ENCODE data around the gene MLXIP. TPM values are rescaled to one million over a fixed set of nuclear protein-coding genes. Genes with fewer than 3 reads are reported as not detected.

Gene MLXIP
- 10 to 100 TPM; 13.1 to 57.7 TPM for total RNA-seq

- H3K27ac ChIP-seq, result peak within 1 kb of the TSS; percentile 69 to 73
- no peaks in the 10 kb centered on the region for H3K9me3 ChIP-seq
- no peaks in the 10 kb centered on the region for H3K36me3 ChIP-seq
- H3K4me3 ChIP-seq, result peak within 1 kb of the TSS; percentile 53 to 58
- intact Hi-C loops (cut with DNase I), result no loop called here
- DNase-seq (ENCODE audit: low spot score), result peak; percentile 92
- TF ChIP-seq POLR2AphosphoS5 (IDR thresholded peaks at IDR 0.05), result peak; percentile 45
- TF ChIP-seq POLR2A (IDR thresholded peaks at IDR 0.05), result peak; percentile 75
- TF ChIP-seq CTCF (IDR thresholded peaks at IDR 0.05), result peak in 2 of 4 experiments; percentile 3 to 16
- 1% methylated on average over 45 of the region's 113 CpGs for WGBS
- no peaks in the 10 kb centered on the region for H3K4me1 ChIP-seq (replicated peaks)
- no peaks in the 10 kb centered on the region for H3K27me3 ChIP-seq (replicated peaks; ENCODE audit: insufficient read depth)
Measured at GRCh38 chr12:122078141-122079032, at the start of gene MLXIP. Gene MLXIP, plus strand, starts transcription at chr12:122078756. Its CDS starts 98 bp downstream, at chr12:122078854.

GRCh38 chr12:122028905-122029560 lies 49.5 kb upstream of the MLXIP start:
- WGBS, result 90% methylated on average over 19 of the region's 23 CpGs
- H3K4me3 ChIP-seq, result no peak overlapping the region
- H3K9me3 ChIP-seq, result no peaks in the 10 kb centered on the region
- H3K36me3 ChIP-seq, result no peaks in the 10 kb centered on the region
- H3K4me1 ChIP-seq (replicated peaks), result no peaks in the 10 kb centered on the region
- DNase-seq (ENCODE audit: low spot score), result no peak
- intact Hi-C loops (cut with DNase I), result no loop called here
- H3K27me3 ChIP-seq (replicated peaks; ENCODE audit: insufficient read depth), result no peaks in the 10 kb centered on the region
- TF ChIP-seq CTCF (IDR thresholded peaks at IDR 0.05), result no peak
- no peak for TF ChIP-seq POLR2AphosphoS5 (IDR thresholded peaks at IDR 0.05)
- no peak for TF ChIP-seq POLR2A (IDR thresholded peaks at IDR 0.05)
- no peak overlapping the region for H3K27ac ChIP-seq

- Histone ChIP-seq H3K27ac (no peak overlapping the region), H3K4me3 (no peak overlapping the region), H3K4me1 (replicated peaks) (no peaks in the 10 kb centered on the region), H3K36me3 (no peaks in the 10 kb centered on the region), H3K27me3 (replicated peaks; ENCODE audit: insufficient read depth) (no peaks in the 10 kb centered on the region), H3K9me3 (no peaks in the 10 kb centered on the region)
- no peak for TF ChIP-seq POLR2A (IDR thresholded peaks at IDR 0.05)
- no peak for TF ChIP-seq CTCF (IDR thresholded peaks at IDR 0.05)
- TF ChIP-seq POLR2AphosphoS5 (IDR thresholded peaks at IDR 0.05), result no peak
- WGBS, result 63% methylated on average over 27 of the region's 28 CpGs
- no peak for DNase-seq (ENCODE audit: low spot score)
- intact Hi-C loops (cut with DNase I), result no loop called here
Measured at GRCh38 chr12:122029620-122030423, 48.7 kb upstream of the MLXIP start.

- Histone ChIP-seq H3K9me3 (no peaks in the 10 kb centered on the region), H3K27me3 (replicated peaks; ENCODE audit: insufficient read depth) (no peaks in the 10 kb centered on the region), H3K27ac (no peak overlapping the region), H3K36me3 (no peaks in the 10 kb centered on the region), H3K4me3 (no peak overlapping the region), H3K4me1 (replicated peaks) (no peaks in the 10 kb centered on the region)
- intact Hi-C loops (cut with DNase I), result no loop called here
- TF ChIP-seq CTCF (IDR thresholded peaks at IDR 0.05) (no peak), POLR2A (IDR thresholded peaks at IDR 0.05) (no peak), POLR2AphosphoS5 (IDR thresholded peaks at IDR 0.05) (no peak)
- WGBS, result 89% methylated on average over 12 of the region's 13 CpGs
- no peak for DNase-seq (ENCODE audit: low spot score)
Measured at GRCh38 chr12:122030424-122031035, 48.0 kb upstream of the MLXIP start.

Measured in prostate gland (tissue), 2 donors.